H1 (cell line): ENCODE results near the gene BAZ2A. TPM values are rescaled to one million over a fixed set of nuclear protein-coding genes. Genes with fewer than 3 reads are reported as not detected.

Experiments
- CTCF ChIA-PET: fragments of 300-600 bp; sonication (Branson Sonifier 250); formaldehyde crosslinking; loops from one replicate; lab custom pipeline; 2021; ENCODE audit not compliant: partially characterized antibody; lab: Charles Lee
- POLR2A ChIA-PET: fragments of 300-600 bp; sonication (Branson Sonifier 250); formaldehyde crosslinking; loops from one replicate; lab custom pipeline; 2021; ENCODE audit warnings: inconsistent platforms; ENCODE audit not compliant: partially characterized antibody; lab: Charles Lee
- DNase-seq, 2 experiments: peaks; one replicate each; pipeline versions ENCODE4 v3.0.0 to v3.0.0-alpha.2; 2010 to 2022; ENCODE audit warnings: low spot score in 2 of 2, low read depth in 1 of 2, mixed read lengths in 1 of 2
- FAIRE-seq: peaks from 2 replicates; lab custom pipeline; 2011; peaks lifted over from hg19 to GRCh38; lab: Jason Lieb, UNC
- H2AFZ ChIP-seq: 2 replicates; pipeline ENCODE4 v1.8.1; 2012; ENCODE audit warnings: low read length, inconsistent platforms
- H2AK5ac ChIP-seq: 2 replicates; pipeline ENCODE4 v1.6.1; 2013; ENCODE audit warnings: low read depth, low read length
- H2BK120ac ChIP-seq: replicated peaks from 2 replicates; pipeline ENCODE3; 2013; ENCODE audit warnings: low read depth, low read length, inconsistent platforms
- H2BK12ac ChIP-seq: 2 replicates; pipeline ENCODE4 v1.6.1; 2013; ENCODE audit warnings: low read depth, low read length
- H2BK15ac ChIP-seq: 2 replicates; pipeline ENCODE4 v1.6.1; 2013; ENCODE audit warnings: low read length
- H2BK20ac ChIP-seq: 2 replicates; pipeline ENCODE4 v1.6.1; 2013; ENCODE audit warnings: low read length
- H2BK5ac ChIP-seq: 2 replicates; pipeline ENCODE4 v1.6.1; 2013; ENCODE audit warnings: low read depth, low read length
- H3K14ac ChIP-seq: 2 replicates; pipeline ENCODE4 v1.6.1; 2013; ENCODE audit warnings: inconsistent platforms; ENCODE audit not compliant: insufficient read length
- H3K18ac ChIP-seq: 2 replicates; pipeline ENCODE4 v1.6.1; 2013; ENCODE audit warnings: low read length; ENCODE audit errors: extremely low read depth
- H3K23ac ChIP-seq: 2 replicates; pipeline ENCODE4 v1.6.1; 2013; ENCODE audit warnings: inconsistent platforms; ENCODE audit not compliant: insufficient read length
- H3K23me2 ChIP-seq: 2 replicates; pipeline ENCODE4 v1.6.1; 2013; ENCODE audit warnings: low read depth, low read length
- H3K27ac ChIP-seq: 2 replicates; pipeline ENCODE4 v1.6.1; 2011; ENCODE audit warnings: low read depth, low read length, inconsistent platforms
- H3K27me3 ChIP-seq, 4 experiments: replicated peaks in 1 of 4; 1 replicate in 1 of 4; 2 replicates in 3 of 4; pipeline versions ENCODE4 v1.6.1 to v1.8.1; 2011 to 2013; ENCODE audit warnings: low read length in 3 of 4, mild to moderate bottlenecking in 3 of 4, inconsistent platforms in 2 of 4, mixed read lengths in 2 of 4, moderate library complexity in 1 of 4; ENCODE audit not compliant: control insufficient read depth in 3 of 4, insufficient read depth in 3 of 4; ENCODE audit errors: extremely low read depth in 1 of 4
- H3K36me3 ChIP-seq, 4 experiments: 2 replicates each; pipeline versions ENCODE4 v1.6.1 to v1.8.1; 2011 to 2013; ENCODE audit warnings: mild to moderate bottlenecking in 4 of 4, low read length in 3 of 4, moderate library complexity in 2 of 4, control low read depth in 1 of 4, inconsistent platforms in 1 of 4; ENCODE audit not compliant: insufficient read depth in 4 of 4, control insufficient read depth in 2 of 4
- H3K4ac ChIP-seq: replicated peaks from 2 replicates; pipeline ENCODE3; 2013; ENCODE audit warnings: low read length, low read depth, mixed read lengths, inconsistent platforms; ENCODE audit not compliant: insufficient read length
- H3K4me1 ChIP-seq, 4 experiments: replicated peaks in 1 of 4; 1 replicate in 1 of 4; 2 replicates in 3 of 4; pipeline versions ENCODE4 v1.6.1 to v1.8.1; 2011 to 2013; ENCODE audit warnings: low read length in 3 of 4, inconsistent platforms in 2 of 4, mixed read lengths in 1 of 4; ENCODE audit not compliant: insufficient read depth in 4 of 4, control insufficient read depth in 3 of 4
- H3K4me2 ChIP-seq, 2 experiments: 2 replicates each; pipeline versions ENCODE4 v1.6.1 to v1.8.1; 2011 to 2013; ENCODE audit warnings: low read depth in 2 of 2, low read length in 2 of 2, control low read depth in 1 of 2, inconsistent platforms in 1 of 2, mild to moderate bottlenecking in 1 of 2; ENCODE audit not compliant: insufficient read depth in 1 of 2
- H3K4me3 ChIP-seq, 4 experiments: fragments of 200-600, 300-600 bp in 1 of 4; sonication (generic), shearing (Covaris generic), sonication (Bioruptor Twin) in 1 of 4; 2 replicates each; pipeline versions ENCODE4 v1.5.1 to v1.8.1; 2011 to 2016; ENCODE audit warnings: low read length in 4 of 4, low read depth in 3 of 4, control low read depth in 2 of 4, inconsistent platforms in 2 of 4, mild to moderate bottlenecking in 2 of 4, mixed read lengths in 1 of 4, moderate library complexity in 1 of 4; ENCODE audit not compliant: insufficient read depth in 2 of 4; ENCODE audit errors: extremely low read depth in 1 of 4
- H3K56ac ChIP-seq: replicated peaks from 2 replicates; pipeline ENCODE3; 2013; ENCODE audit warnings: low read depth, mild to moderate bottlenecking, mixed read lengths, low read length, inconsistent platforms; ENCODE audit not compliant: insufficient read length
- H3K79me1 ChIP-seq: 2 replicates; pipeline ENCODE4 v1.6.1; 2013; ENCODE audit warnings: low read depth, low read length, control low read depth
- H3K79me2 ChIP-seq, 2 experiments: 2 replicates each; pipeline versions ENCODE4 v1.6.1 to v1.8.1; 2012 to 2013; ENCODE audit warnings: low read length in 2 of 2, mild to moderate bottlenecking in 2 of 2, inconsistent platforms in 1 of 2; ENCODE audit not compliant: insufficient read depth in 2 of 2, control insufficient read depth in 1 of 2
- H3K9ac ChIP-seq, 4 experiments: replicated peaks in 1 of 4; 1 replicate in 1 of 4; 2 replicates in 3 of 4; pipeline versions ENCODE4 v1.6.1 to v1.8.1; 2011 to 2013; ENCODE audit warnings: low read depth in 3 of 4, low read length in 3 of 4, control low read depth in 2 of 4, mild to moderate bottlenecking in 2 of 4, moderate library complexity in 2 of 4, inconsistent platforms in 1 of 4; ENCODE audit errors: extremely low read depth in 1 of 4
- H3K9me3 ChIP-seq, 2 experiments: 2 replicates each; pipeline versions ENCODE4 v1.6.1 to v1.8.1; 2012 to 2013; ENCODE audit warnings: mild to moderate bottlenecking in 2 of 2, moderate library complexity in 2 of 2, control low read depth in 1 of 2, inconsistent platforms in 1 of 2, low read depth in 1 of 2, low read length in 1 of 2, mixed read lengths in 1 of 2; ENCODE audit not compliant: insufficient read depth in 2 of 2
- H4K20me1 ChIP-seq, 2 experiments: replicated peaks in 1 of 2; 2 replicates each; pipeline versions ENCODE3 to v1.8.1; 2011 to 2013; ENCODE audit warnings: inconsistent platforms in 2 of 2, low read length in 2 of 2, mild to moderate bottlenecking in 1 of 2; ENCODE audit not compliant: insufficient read depth in 2 of 2, control insufficient read depth in 1 of 2
- H4K5ac ChIP-seq: 2 replicates; pipeline ENCODE4 v1.6.1; 2013; ENCODE audit warnings: low read length, low read depth, mixed read lengths, inconsistent platforms; ENCODE audit not compliant: insufficient read length
- H4K8ac ChIP-seq: 2 replicates; pipeline ENCODE4 v1.8.0; 2013; ENCODE audit warnings: mild to moderate bottlenecking, moderate library complexity, low read length, inconsistent platforms; ENCODE audit not compliant: insufficient read depth; ENCODE audit errors: extremely low read depth
- H4K91ac ChIP-seq: replicated peaks from 2 replicates; pipeline ENCODE3; 2013; ENCODE audit warnings: low read length, mixed read lengths, inconsistent platforms; ENCODE audit not compliant: insufficient read length
- BACH1 ChIP-seq: IDR thresholded peaks from 2 replicates; pipeline ENCODE4 v1.6.1; 2012; ENCODE audit warnings: low read length, improper control_type of control experiment
- CBX5 ChIP-seq: fragments of 300-800, 300-1000 bp; sonication (generic); IDR thresholded peaks from 2 replicates; pipeline ENCODE4 v1.7.1; 2016; ENCODE audit warnings: antibody characterized with exemption, low read length, low read depth
- CTBP2 ChIP-seq: IDR thresholded peaks from 2 replicates; pipeline ENCODE4 v1.7.0; 2011; ENCODE audit warnings: borderline replicate concordance, mild to moderate bottlenecking, moderate library complexity, mixed read lengths, low read length; ENCODE audit not compliant: insufficient read depth, insufficient read length
- EP300 ChIP-seq, 2 experiments: IDR thresholded peaks; 1 replicate in 1 of 2; 2 replicates in 1 of 2; pipeline ENCODE4 v1.6.1; 2011 to 2012; ENCODE audit warnings: low read depth in 2 of 2, low read length in 2 of 2, mild to moderate bottlenecking in 2 of 2, borderline replicate concordance in 1 of 2, inconsistent platforms in 1 of 2, moderate library complexity in 1 of 2
- GTF2F1 ChIP-seq: IDR thresholded peaks from 2 replicates; pipeline ENCODE4 v1.6.1; 2012; ENCODE audit warnings: low read depth, low read length, improper control_type of control experiment, borderline replicate concordance
- MAX ChIP-seq: IDR thresholded peaks from 2 replicates; pipeline ENCODE4 v1.6.1; 2012; ENCODE audit warnings: inconsistent platforms
- SP2 ChIP-seq: IDR thresholded peaks from 2 replicates; pipeline ENCODE4 v1.6.1; 2012; ENCODE audit warnings: mild to moderate bottlenecking, low read length, inconsistent platforms
- TEAD4 ChIP-seq: IDR thresholded peaks from 2 replicates; pipeline ENCODE4 v1.6.1; 2012; ENCODE audit warnings: low read depth, low read length, inconsistent platforms, mixed read lengths
- YY1 ChIP-seq: IDR thresholded peaks from 2 replicates; pipeline ENCODE4 v1.6.1; 2011; ENCODE audit warnings: low read depth, mild to moderate bottlenecking, low read length
- WGBS, 2 experiments: shearing (Covaris generic) in 1 of 2; methylation state at CpG; one replicate each; pipeline versions ENCODE4 v1.1.6 to v1.1.7; 2013 to 2015; ENCODE audit warnings: low lambda C conversion rate in 2 of 2, mixed read lengths in 2 of 2, inconsistent platforms in 1 of 2, low coverage in 1 of 2, missing lambda C conversion rate in 1 of 2; ENCODE audit not compliant: insufficient replicate concordance in 2 of 2, insufficient coverage in 1 of 2, insufficient read length in 1 of 2; ENCODE audit errors: extremely low coverage in 1 of 2, missing lambda C conversion rate in 1 of 2; 5-methylcytosine and 5-hydroxymethylcytosine counted together
- long read RNA-seq, 2 experiments: library from RNA in 1 of 2; library from capped mRNA in 1 of 2; stranded (forward); transcript quantifications; one replicate each; pipeline ENCODE4 v2.0.0, GENCODE V29; 2021; ENCODE audit warnings: inconsistent platforms in 1 of 2
- polyA minus RNA-seq, 3 experiments: library from RNA; depleted of rRNA, polyadenylated mRNA; stranded (reverse); fragments of >200 nt; gene quantifications; 1 replicate in 2 of 3; 2 replicates in 1 of 3; pipeline ENCODE4 v1.2.3, GENCODE V29; 2011
- polyA plus RNA-seq, 7 experiments: library from polyadenylated mRNA; depleted of rRNA in 3 of 7; stranded (reverse) in 5 of 7; unstranded in 2 of 7; fragments of >200 nt in 5 of 7; fragments of 200-250 nt in 2 of 7; gene quantifications; 1 replicate in 5 of 7; 2 replicates in 1 of 7; 4 replicates in 1 of 7; pipeline versions ENCODE4 v1.2.1 to v1.2.3, GENCODE V29; 2011 to 2013; ENCODE audit warnings: missing spikeins in 2 of 7, mixed read lengths in 2 of 7
- total RNA-seq: library from RNA; stranded (reverse); fragmentation: NEBNext Ultra II Directional; extraction: Animal tissue kit (Norgen Biotek cat#: 25700); gene quantifications from 2 replicates; pipeline ENCODE4 v1.2.1, GENCODE V29; 2021

The BAZ2A gene
- 110 TPM in 2 replicates for total RNA-seq
- polyA plus RNA-seq (2011; rRNA removed): 52.0 and 70.9 TPM in 2 replicates
- polyA plus RNA-seq (2011; cell fraction: cytosol; rRNA removed): 57.2 TPM
- 182 TPM for polyA plus RNA-seq (2011; cell fraction: nucleus; rRNA removed)
- polyA plus RNA-seq (2012, experiment 1 of 2): 47.8 to 66.7 TPM (median 60.2 TPM) in 4 replicates
- polyA plus RNA-seq (2012, experiment 2 of 2): 40.7 TPM
- 69.4 TPM for polyA plus RNA-seq (2013, experiment 1 of 2)
- 63.0 TPM for polyA plus RNA-seq (2013, experiment 2 of 2)
- 185 and 186 TPM in 2 replicates for polyA minus RNA-seq (2011; rRNA and poly(A)+ RNA removed)
- polyA minus RNA-seq (2011; cell fraction: cytosol; rRNA and poly(A)+ RNA removed): 73.3 TPM
- 119 TPM for polyA minus RNA-seq (2011; cell fraction: nucleus; rRNA and poly(A)+ RNA removed)
- long read RNA-seq, experiment 1, partial matches to known transcripts: 12 of 68 reads
- long read RNA-seq, experiment 1, other reads (novel, unspliced or antisense): 56 of 68 reads
- long read RNA-seq, experiment 2, partial matches to known transcripts: 3 of 9 reads
- long read RNA-seq, experiment 2, other reads (novel, unspliced or antisense): 6 of 9 reads

GRCh38 chr12:56630180-56630632 is at the start of gene BAZ2A:
TSS of gene BAZ2A (minus strand) at chr12:56630326. CDS start at chr12:56617530, 12,796 bp downstream.
- Histone ChIP-seq H3K9ac (peak within 1 kb of the TSS; percentile 25 to 68 (median 61)), H3K18ac (peak within 1 kb of the TSS; percentile 52), H2BK5ac (peak within 1 kb of the TSS; percentile 61; the same call in 1 of the 2 replicates), H3K4me3 (peak within 1 kb of the TSS; percentile 65 to 93 (median 88)), H2AK5ac (peak within 1 kb of the TSS; percentile 77; the same call in 1 of the 2 replicates), H3K9me3 (no peaks in the 10 kb centered on the region), H2AFZ (no peak within 1 kb of the TSS), H4K20me1 (peaks cover 0 to 4% of the 10 kb centered on the region in 2 experiments), H4K8ac (peak within 1 kb of the TSS; percentile 74; the same call in 1 of the 2 replicates), H3K27me3 (no peaks in the 10 kb centered on the region), H2BK20ac (0 out of 2 replicates have a peak within 1 kb of the TSS, but pooled peaks have one; percentile 9), H3K27ac (peak within 1 kb of the TSS; percentile 50; the same call in 1 of the 2 replicates), H3K79me1 (no peaks in the 10 kb centered on the region), H2BK120ac (no peak within 1 kb of the TSS), H3K14ac (no peak within 1 kb of the TSS), H3K4me1 (peaks cover 14 to 32% (median 24%) of the 10 kb centered on the region in 4 experiments), H3K23ac (no peak within 1 kb of the TSS), H3K4me2 (peak within 1 kb of the TSS; percentile 86 to 89), H4K5ac (peak within 1 kb of the TSS; percentile 68), H2BK12ac (peak within 1 kb of the TSS; percentile 96; the same call in 1 of the 2 replicates), H3K79me2 (peaks cover 11 to 54% of the 10 kb centered on the region in 2 experiments), H3K23me2 (peaks cover 11% of the 10 kb centered on the region), H3K56ac (peak within 1 kb of the TSS; percentile 70), H3K4ac (peak within 1 kb of the TSS; percentile 76), H2BK15ac (no peak within 1 kb of the TSS), H4K91ac (peak within 1 kb of the TSS; percentile 63), H3K36me3 (peaks cover 0 to 5% (median 0%) of the 10 kb centered on the region in 4 experiments; a peak in 1 of 8 replicates)
- ChIA-PET POLR2A (interaction anchor here (0.5 to 3.4 kb wide), 17 partner anchors 9 to 868 kb away, joined by 3 to 34 read pairs (median 4); partner anchors contain the start of genes ATP5F1B, NACA and PTGES3), CTCF (interaction anchor here (0.6 to 2.7 kb wide), 4 partner anchors 30 to 883 kb away, joined by 3 to 19 read pairs (median 4); no protein-coding TSS in a partner anchor)
- WGBS, 2 experiments: 4% methylated on average over 14 of the region's 31 CpGs; no CpG with 5 or more reads in 1 of the 2 experiments
- FAIRE-seq: no peak
- peak in 1 of 2 experiments; percentile 93 for DNase-seq
- TF ChIP-seq TEAD4 (no peak), SP2 (no peak), CTBP2 (no peak), CBX5 (no peak), GTF2F1 (peak; percentile 36; the same call in 1 of the 2 replicates), YY1 (peak; percentile 93), EP300 (IDR thresholded peaks at IDR 0.05; ENCODE audit: borderline replicate concordance in 1 of 2, low read depth in 2 of 2, low read length in 2 of 2) (peak; percentile 23 to 82; a peak in 2 of 3 replicates), MAX (peak; percentile 89), BACH1 (peak; percentile 78)
